Endothelial cell of umbilical vein (primary cell): ENCODE measurements around the gene AMIGO2. TPM values are rescaled to one million over a fixed set of nuclear protein-coding genes. Genes with fewer than 3 reads are reported as not detected.

Experiments used
- BruUV-seq: library from RNA; stranded (reverse); fragments of 400-500 nt; replicated peaks from 2 replicates; lab custom pipeline; 2021; lab: Mats Ljungman, UMichigan
- CTCF ChIA-PET: fragments of 300-600, 350-600 bp; sonication (Branson Sonifier 250); formaldehyde crosslinking; loops from one replicate; lab custom pipeline; 2021; ENCODE audit warnings: antibody characterized with exemption, inconsistent platforms; lab: Charles Lee
- POLR2A ChIA-PET: fragments of 300-600, 350-600 bp; sonication (Branson Sonifier 250); formaldehyde crosslinking; loops from one replicate; lab custom pipeline; 2021; ENCODE audit warnings: antibody characterized with exemption, inconsistent platforms; lab: Charles Lee
- DNase-seq: peaks from one replicate; pipeline ENCODE4 v3.0.0-alpha.2; 2011; ENCODE audit warnings: low read depth, low spot score
- FAIRE-seq: peaks from 2 replicates; lab custom pipeline; 2011; peaks lifted over from hg19 to GRCh38; lab: Jason Lieb, UNC
- H2AFZ ChIP-seq: 2 replicates; pipeline ENCODE4 v1.6.0; 2012; ENCODE audit warnings: low read depth, low read length, control low read depth, inconsistent platforms
- H3K27ac ChIP-seq: 2 replicates; pipeline ENCODE4 v1.5.1; 2011; ENCODE audit warnings: low read depth, mild to moderate bottlenecking, control low read depth, low read length, moderate library complexity; ENCODE audit not compliant: insufficient read depth
- H3K27me3 ChIP-seq, 2 experiments: 2 replicates each; pipeline versions ENCODE4 v1.6.0 to v1.6.1; 2011; ENCODE audit warnings: low read length in 2 of 2, mixed read lengths in 1 of 2; ENCODE audit not compliant: control insufficient read depth in 2 of 2, insufficient read depth in 2 of 2
- H3K36me3 ChIP-seq, 2 experiments: 2 replicates in 1 of 2; 3 replicates in 1 of 2; pipeline ENCODE4 v1.5.1; 2011; ENCODE audit warnings: low read length in 2 of 2, mild to moderate bottlenecking in 1 of 2, moderate library complexity in 1 of 2; ENCODE audit not compliant: control insufficient read depth in 2 of 2, insufficient read depth in 2 of 2; ENCODE audit errors: extremely low read depth in 1 of 2
- H3K4me1 ChIP-seq: 3 replicates; pipeline ENCODE4 v1.5.1; 2011; ENCODE audit warnings: mild to moderate bottlenecking, low read length; ENCODE audit not compliant: control insufficient read depth, insufficient read depth; ENCODE audit errors: extremely low read depth
- H3K4me2 ChIP-seq: 2 replicates; pipeline ENCODE4 v1.6.1; 2011; ENCODE audit warnings: low read length, control low read depth, mixed read lengths; ENCODE audit not compliant: insufficient read depth
- H3K4me3 ChIP-seq, 3 experiments: fragments of 200-600 bp in 1 of 3; sonication (generic), shearing (Covaris generic) in 1 of 3; replicated peaks in 1 of 3; 2 replicates each; pipeline ENCODE4 v1.5.1; 2011 to 2016; ENCODE audit warnings: control low read depth in 3 of 3, low read length in 3 of 3, mild to moderate bottlenecking in 2 of 3, inconsistent platforms in 1 of 3, low read depth in 1 of 3, moderate library complexity in 1 of 3; ENCODE audit not compliant: insufficient read depth in 1 of 3
- H3K79me2 ChIP-seq: 2 replicates; pipeline ENCODE4 v1.6.0; 2012; ENCODE audit warnings: low read length, inconsistent platforms; ENCODE audit not compliant: control insufficient read depth, insufficient read depth
- H3K9ac ChIP-seq: replicated peaks from 2 replicates; pipeline ENCODE3; 2011; ENCODE audit warnings: low read length, control low read depth; ENCODE audit not compliant: insufficient read depth; ENCODE audit errors: extremely low read depth
- H3K9me1 ChIP-seq: replicated peaks from 3 replicates; pipeline ENCODE4 v1.6.0; 2011; ENCODE audit warnings: mild to moderate bottlenecking, low read length; ENCODE audit not compliant: control insufficient read depth, insufficient read depth; ENCODE audit errors: extremely low read depth
- H3K9me3 ChIP-seq: replicated peaks from 2 replicates; pipeline ENCODE4 v1.5.1; 2012; ENCODE audit warnings: low read length, inconsistent platforms; ENCODE audit not compliant: control insufficient read depth, insufficient read depth
- H4K20me1 ChIP-seq: replicated peaks from 2 replicates; pipeline ENCODE3; 2011; ENCODE audit warnings: mild to moderate bottlenecking, low read length; ENCODE audit not compliant: control insufficient read depth, insufficient read depth; ENCODE audit errors: extremely low read depth
- EZH2 ChIP-seq: IDR thresholded peaks from 2 replicates; pipeline ENCODE4 v1.6.1; 2012; ENCODE audit warnings: borderline replicate concordance, low read depth, mild to moderate bottlenecking, moderate library complexity, low read length, inconsistent platforms; ENCODE audit not compliant: severe bottlenecking
- FOS ChIP-seq: IDR thresholded peaks from 2 replicates; pipeline ENCODE4 v1.6.1; 2011; ENCODE audit warnings: mild to moderate bottlenecking, low read length, moderate library complexity, borderline replicate concordance; ENCODE audit not compliant: insufficient read depth
- GATA2 ChIP-seq: IDR thresholded peaks from 2 replicates; pipeline ENCODE4 v1.7.0; 2011; ENCODE audit warnings: low read depth, mild to moderate bottlenecking, moderate library complexity, mixed read lengths, low read length; ENCODE audit not compliant: insufficient read length, insufficient read depth
- JUN ChIP-seq: IDR thresholded peaks from 2 replicates; pipeline ENCODE4 v1.6.1; 2011; ENCODE audit warnings: borderline replicate concordance, low read depth; ENCODE audit not compliant: insufficient read length, insufficient read depth
- MYC ChIP-seq: IDR thresholded peaks from one replicate; pipeline ENCODE4 v1.6.1; 2011; ENCODE audit warnings: mild to moderate bottlenecking, low read depth, low read length
- POLR2A ChIP-seq: IDR thresholded peaks from 2 replicates; pipeline ENCODE4 v1.6.1; 2012; ENCODE audit warnings: low read depth, mild to moderate bottlenecking, control low read depth, low read length
- POLR2AphosphoS5 ChIP-seq: IDR thresholded peaks from 2 replicates; pipeline ENCODE4 v1.6.1; 2012; ENCODE audit warnings: low read depth, mild to moderate bottlenecking, control low read depth, low read length, moderate library complexity; ENCODE audit not compliant: insufficient read depth
- dilution Hi-C: fragments of 300-500 bp; cut with MboI; formaldehyde crosslinking; loops from one replicate; pipeline ENCODE4 v1.15.0; 2019; ENCODE audit warnings: low sequenced_read_pairs; ENCODE audit not compliant: extremely low pct_ligation_motif_present
- intact Hi-C: fragments of 100-400 bp; cut with micrococcal nuclease; formaldehyde crosslinking; loops from one replicate; pipeline ENCODE4 v1.10.0; 2022
- polyA plus RNA-seq, 4 experiments: library from polyadenylated mRNA; depleted of rRNA in 3 of 4; stranded (reverse) in 3 of 4; unstranded in 1 of 4; fragments of >200 nt; gene quantifications; 2 replicates each; pipeline versions ENCODE4 v1.2.1 to v1.2.3, GENCODE V29; 2011 to 2012; ENCODE audit warnings: missing spikeins in 1 of 4
- total RNA-seq: library from RNA; stranded (reverse); gene quantifications from 2 replicates; pipeline ENCODE4 v1.2.3, GENCODE V29; 2021
- TF ChIP-seq, protein P1 (sequence below): IDR thresholded peaks from 2 replicates; pipeline ENCODE4 v1.6.1; 2011; ENCODE audit not compliant: insufficient read depth, insufficient read length
- TF ChIP-seq, protein P2 (sequence below), 2 donors: IDR thresholded peaks; 1 replicate in 1 of 2; 2 replicates in 1 of 2; pipeline ENCODE4 v1.5.1; 2011; ENCODE audit warnings: low read length in 2 of 2, mild to moderate bottlenecking in 2 of 2, moderate library complexity in 2 of 2, control low read depth in 1 of 2, inconsistent platforms in 1 of 2, low read depth in 1 of 2; ENCODE audit not compliant: insufficient read depth in 1 of 2; ENCODE audit errors: extremely low read depth in 1 of 2

The AMIGO2 gene
- total and polyA plus RNA-seq, 2 donors (not counting 3 experiments of a cell fraction or from before 2014, with no cell fraction given), result 5.4 to 7.5 TPM

DNA sequence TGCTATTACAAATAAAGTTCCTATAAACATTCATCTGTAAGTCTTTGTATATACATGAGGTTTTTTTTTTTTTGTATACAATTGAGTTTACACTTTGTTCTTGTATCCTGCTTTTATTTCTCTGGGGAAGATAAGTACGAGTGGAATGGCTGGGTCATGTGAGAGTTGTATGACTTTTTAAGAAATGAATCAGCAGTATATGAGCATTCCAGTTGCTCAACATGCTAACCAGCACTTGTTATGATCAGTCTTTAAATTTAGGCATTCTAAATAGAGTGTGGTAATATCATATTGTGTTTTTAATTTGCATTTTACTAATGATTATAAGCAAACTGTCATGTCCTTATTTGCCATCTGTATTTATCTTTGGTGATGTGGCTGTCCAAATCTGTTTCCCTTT is 44.7 kb upstream of the AMIGO2 start:
- no peaks in the 10 kb centered on the region for H4K20me1 ChIP-seq
- no peak overlapping the region for H2AFZ ChIP-seq
- no peak for DNase-seq
- H3K9me3 ChIP-seq, result no peaks in the 10 kb centered on the region
- no TSS peak for BruUV-seq
- no peak overlapping the region for H3K9ac ChIP-seq
- no peak overlapping the region for H3K4me3 ChIP-seq
- no peak overlapping the region for H3K4me2 ChIP-seq
- no peaks in the 10 kb centered on the region for H3K79me2 ChIP-seq
- POLR2A ChIA-PET, result no interaction called here
- no peak overlapping the region for H3K27ac ChIP-seq
- no peak for FAIRE-seq
- CTCF ChIA-PET, result no interaction called here
- H3K9me1 ChIP-seq, result no peaks in the 10 kb centered on the region
- no peaks in the 10 kb centered on the region for H3K4me1 ChIP-seq
- H3K36me3 ChIP-seq, result no peaks in the 10 kb centered on the region
- intact Hi-C loops, result no loop called here
- H3K27me3 ChIP-seq, result no peaks in the 10 kb centered on the region
- TF ChIP-seq, protein P1, sequence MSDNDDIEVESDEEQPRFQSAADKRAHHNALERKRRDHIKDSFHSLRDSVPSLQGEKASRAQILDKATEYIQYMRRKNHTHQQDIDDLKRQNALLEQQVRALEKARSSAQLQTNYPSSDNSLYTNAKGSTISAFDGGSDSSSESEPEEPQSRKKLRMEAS, result no peak
- no peak for TF ChIP-seq GATA2
- no peak for TF ChIP-seq JUN
- TF ChIP-seq FOS, result no peak
- TF ChIP-seq EZH2, result no peak
- TF ChIP-seq, protein P2, sequence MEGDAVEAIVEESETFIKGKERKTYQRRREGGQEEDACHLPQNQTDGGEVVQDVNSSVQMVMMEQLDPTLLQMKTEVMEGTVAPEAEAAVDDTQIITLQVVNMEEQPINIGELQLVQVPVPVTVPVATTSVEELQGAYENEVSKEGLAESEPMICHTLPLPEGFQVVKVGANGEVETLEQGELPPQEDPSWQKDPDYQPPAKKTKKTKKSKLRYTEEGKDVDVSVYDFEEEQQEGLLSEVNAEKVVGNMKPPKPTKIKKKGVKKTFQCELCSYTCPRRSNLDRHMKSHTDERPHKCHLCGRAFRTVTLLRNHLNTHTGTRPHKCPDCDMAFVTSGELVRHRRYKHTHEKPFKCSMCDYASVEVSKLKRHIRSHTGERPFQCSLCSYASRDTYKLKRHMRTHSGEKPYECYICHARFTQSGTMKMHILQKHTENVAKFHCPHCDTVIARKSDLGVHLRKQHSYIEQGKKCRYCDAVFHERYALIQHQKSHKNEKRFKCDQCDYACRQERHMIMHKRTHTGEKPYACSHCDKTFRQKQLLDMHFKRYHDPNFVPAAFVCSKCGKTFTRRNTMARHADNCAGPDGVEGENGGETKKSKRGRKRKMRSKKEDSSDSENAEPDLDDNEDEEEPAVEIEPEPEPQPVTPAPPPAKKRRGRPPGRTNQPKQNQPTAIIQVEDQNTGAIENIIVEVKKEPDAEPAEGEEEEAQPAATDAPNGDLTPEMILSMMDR (IDR thresholded peaks at IDR 0.05; ENCODE audit: extremely low read depth in 1 of 2, insufficient read depth in 1 of 2, low read depth in 1 of 2, low read length in 2 of 2), result no peak
- no peak for TF ChIP-seq POLR2A
- TF ChIP-seq MYC, result no peak
- no peak for TF ChIP-seq POLR2AphosphoS5
- dilution Hi-C loops, result no loop called here
